Panc1 (cell line): ENCODE data around the gene ROBO1.

Experiments
- POLR2AphosphoS5 ChIP-seq: IDR thresholded peaks from 2 replicates; pipeline ENCODE4 v1.6.1; 2012; ENCODE audit warnings: mild to moderate bottlenecking, low read depth, low read length, moderate library complexity
- TCF7L2 ChIP-seq: IDR thresholded peaks from 2 replicates; pipeline ENCODE4 v1.6.1; 2011; ENCODE audit warnings: mild to moderate bottlenecking, low read depth, low read length, inconsistent platforms
- TF ChIP-seq, protein P1 (sequence below): fragments of 450-650 bp; IDR thresholded peaks from 2 replicates; pipeline ENCODE4 v1.5.1; 2017; ENCODE audit warnings: mild to moderate bottlenecking

DNA sequence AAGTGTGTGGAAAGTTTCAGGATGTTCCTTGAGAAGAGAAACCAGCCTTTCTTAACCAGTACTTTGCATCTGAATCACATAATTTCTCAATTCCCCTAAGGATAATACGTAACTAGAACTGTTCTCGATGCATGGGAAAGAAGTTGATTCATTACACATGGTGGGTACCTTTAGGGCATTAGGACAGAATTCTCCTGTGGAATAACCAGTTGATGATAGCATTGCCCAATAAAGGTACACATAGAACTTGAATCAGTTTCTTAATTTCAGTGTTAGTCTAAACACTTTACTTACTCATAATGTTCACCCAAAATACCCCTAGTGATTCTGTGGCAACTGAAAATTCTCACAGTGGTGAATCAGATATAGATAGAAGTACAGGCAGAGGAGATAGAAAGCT is 1030.9 kb downstream of the ROBO1 start:
- TF ChIP-seq, protein P1, sequence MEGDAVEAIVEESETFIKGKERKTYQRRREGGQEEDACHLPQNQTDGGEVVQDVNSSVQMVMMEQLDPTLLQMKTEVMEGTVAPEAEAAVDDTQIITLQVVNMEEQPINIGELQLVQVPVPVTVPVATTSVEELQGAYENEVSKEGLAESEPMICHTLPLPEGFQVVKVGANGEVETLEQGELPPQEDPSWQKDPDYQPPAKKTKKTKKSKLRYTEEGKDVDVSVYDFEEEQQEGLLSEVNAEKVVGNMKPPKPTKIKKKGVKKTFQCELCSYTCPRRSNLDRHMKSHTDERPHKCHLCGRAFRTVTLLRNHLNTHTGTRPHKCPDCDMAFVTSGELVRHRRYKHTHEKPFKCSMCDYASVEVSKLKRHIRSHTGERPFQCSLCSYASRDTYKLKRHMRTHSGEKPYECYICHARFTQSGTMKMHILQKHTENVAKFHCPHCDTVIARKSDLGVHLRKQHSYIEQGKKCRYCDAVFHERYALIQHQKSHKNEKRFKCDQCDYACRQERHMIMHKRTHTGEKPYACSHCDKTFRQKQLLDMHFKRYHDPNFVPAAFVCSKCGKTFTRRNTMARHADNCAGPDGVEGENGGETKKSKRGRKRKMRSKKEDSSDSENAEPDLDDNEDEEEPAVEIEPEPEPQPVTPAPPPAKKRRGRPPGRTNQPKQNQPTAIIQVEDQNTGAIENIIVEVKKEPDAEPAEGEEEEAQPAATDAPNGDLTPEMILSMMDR, result no peak
- no peak for TF ChIP-seq TCF7L2
- TF ChIP-seq POLR2AphosphoS5, result no peak
